GM19240 (cell line): ENCODE measurements around the gene IL4R.
"Not testable (repeated sequence)": the region's sequence is repeated elsewhere in the genome, so short reads cannot be mapped to it uniquely, and the experiment has no call there.

Experiments used
- DNase-seq: peaks from one replicate; pipeline ENCODE4 v3.0.0; 2011; ENCODE audit warnings: low spot score; ENCODE audit not compliant: insufficient read length

IL4R gene

GRCh38 chr16:27401768-27402568 lies 88.2 kb downstream of the IL4R start, which contains the start of gene IL21R:
TSS of gene IL21R (plus strand) at chr16:27402174. CDS start at chr16:27430072, 27,898 bp downstream.
- DNase-seq = no peak

GRCh38 chr16:27402569-27402963 lies 88.8 kb downstream of the IL4R start:
- DNase-seq = no peak

GRCh38 chr16:27402964-27403600 lies 89.3 kb downstream of the IL4R start:
- DNase-seq = no peak

GRCh38 chr16:27403601-27403992 lies 89.8 kb downstream of the IL4R start:
- DNase-seq = no peak

GRCh38 chr16:27404163-27404823 lies 90.5 kb downstream of the IL4R start:
- DNase-seq = no peak

- DNase-seq = no peak
Observed at GRCh38 chr16:27405546-27406451, 92.0 kb downstream of the IL4R start.

GRCh38 chr16:27406511-27407128 lies 92.8 kb downstream of the IL4R start:
- DNase-seq = no peak

GRCh38 chr16:27407133-27407532 lies 93.4 kb downstream of the IL4R start:
- DNase-seq = no peak

GRCh38 chr16:27408012-27408601 lies 94.3 kb downstream of the IL4R start:
- DNase-seq = no peak

GRCh38 chr16:27408602-27409031 lies 94.8 kb downstream of the IL4R start:
- DNase-seq = no peak

GRCh38 chr16:27409958-27410357 lies 96.2 kb downstream of the IL4R start:
- not testable (repeated sequence) for DNase-seq

GRCh38 chr16:27410761-27411160 lies 97.0 kb downstream of the IL4R start:
- DNase-seq = no peak

- DNase-seq = no peak
Observed at GRCh38 chr16:27413956-27414355, 100.2 kb downstream of the IL4R start.
